ENCODE results near the gene JAGN1.
"Not testable (repeated sequence)": the region's sequence is repeated elsewhere in the genome, so short reads cannot be mapped to it uniquely, and the experiment has no call there.

The JAGN1 gene

DNA sequence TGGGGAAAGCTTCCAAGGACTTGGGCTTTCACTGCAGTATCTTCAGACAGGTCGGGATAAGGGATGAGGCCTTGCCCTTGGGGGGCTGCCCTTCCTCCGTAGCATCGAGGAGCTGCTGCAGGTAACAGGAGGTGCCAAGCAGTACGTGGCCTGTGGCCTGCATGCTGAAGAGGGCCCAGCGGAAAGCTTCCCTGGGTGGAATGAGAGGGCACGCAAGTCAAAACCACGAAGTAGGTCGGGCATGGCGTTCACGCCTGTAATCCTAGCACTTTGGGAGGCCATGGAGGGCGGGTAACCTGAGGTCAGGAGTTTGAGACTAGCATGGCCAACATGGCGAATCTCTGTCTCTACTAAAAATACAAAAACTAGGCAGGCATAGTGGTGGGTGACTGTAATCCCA, 23.3 kb upstream of the JAGN1 start:
- no peak for DNase-seq (ENCODE audit: low read depth)

DNA sequence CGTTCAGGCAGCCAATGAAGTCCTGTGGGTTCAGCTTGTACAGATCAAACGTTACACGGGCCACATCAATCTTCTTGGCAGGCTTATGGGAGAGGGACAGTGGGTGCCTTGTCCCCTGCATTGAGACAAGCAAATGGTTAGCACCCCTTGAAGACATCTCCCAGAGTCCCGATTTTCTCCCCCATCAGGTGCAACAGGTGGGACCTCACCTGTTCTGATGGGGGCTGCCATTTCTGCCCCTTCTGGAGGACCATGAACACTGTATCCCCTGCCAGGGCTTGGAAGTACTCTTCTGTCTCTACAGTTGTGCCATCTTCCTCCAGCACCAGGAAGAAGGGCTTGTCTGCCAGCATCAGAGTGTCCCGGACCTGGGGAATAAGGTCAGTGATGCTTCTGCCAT, 20.5 kb upstream of the JAGN1 start:
- no peak for DNase-seq (ENCODE audit: low read depth)

GRCh38 chr3:9870978-9871377, 19.4 kb upstream of the JAGN1 start:
- DNase-seq (ENCODE audit: low read depth): no peak

DNA sequence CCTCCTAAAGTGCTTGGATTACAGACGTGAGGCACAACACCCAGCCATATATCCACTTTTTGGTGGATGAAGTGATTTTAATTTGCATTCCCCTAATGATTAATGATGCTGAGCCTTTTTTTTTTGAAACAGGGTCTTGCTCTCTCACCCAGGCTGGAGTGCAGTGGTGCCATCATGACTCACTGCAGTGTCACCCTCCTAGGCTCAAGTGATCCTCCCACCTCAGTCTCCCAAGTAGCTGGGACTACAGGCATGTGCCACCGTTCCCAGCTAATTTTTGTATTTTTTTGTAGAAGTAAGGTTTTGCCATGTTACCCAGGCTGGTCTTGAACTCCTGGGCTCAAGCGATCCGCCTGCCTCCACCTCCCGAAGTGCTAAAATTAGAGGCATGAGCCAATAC, 18.3 kb upstream of the JAGN1 start:
- DNase-seq (ENCODE audit: low read depth): not testable (repeated sequence)

GRCh38 chr3:9875448-9875847, 15.0 kb upstream of the JAGN1 start:
- no peak for DNase-seq (ENCODE audit: low read depth)

DNA sequence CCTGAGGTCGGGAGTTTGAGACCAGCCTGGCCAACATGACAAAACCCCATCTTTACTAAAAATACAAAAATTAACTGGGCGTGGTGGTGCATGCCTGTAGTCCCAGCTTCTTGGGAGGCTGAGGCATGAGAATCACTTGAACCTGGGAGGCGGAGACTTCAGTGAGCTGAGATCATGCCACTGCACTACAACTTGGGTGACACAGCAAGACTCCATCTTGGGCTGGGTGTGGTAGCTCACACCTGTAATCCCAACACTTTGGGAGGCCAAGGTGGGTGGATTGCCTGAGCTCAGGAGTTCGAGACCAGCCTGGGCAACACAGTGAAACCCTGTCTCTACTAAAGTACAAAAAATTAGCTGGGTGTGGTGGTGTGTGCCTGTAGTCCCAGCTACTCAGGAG, 14.2 kb upstream of the JAGN1 start:
- DNase-seq (ENCODE audit: low read depth): not testable (repeated sequence)

- no peak for DNase-seq (ENCODE audit: low read depth)
Measured at GRCh38 chr3:9876991-9877390, 13.4 kb upstream of the JAGN1 start.

GRCh38 chr3:9878700-9879099, 11.7 kb upstream of the JAGN1 start:
- DNase-seq (ENCODE audit: low read depth): no peak

DNA sequence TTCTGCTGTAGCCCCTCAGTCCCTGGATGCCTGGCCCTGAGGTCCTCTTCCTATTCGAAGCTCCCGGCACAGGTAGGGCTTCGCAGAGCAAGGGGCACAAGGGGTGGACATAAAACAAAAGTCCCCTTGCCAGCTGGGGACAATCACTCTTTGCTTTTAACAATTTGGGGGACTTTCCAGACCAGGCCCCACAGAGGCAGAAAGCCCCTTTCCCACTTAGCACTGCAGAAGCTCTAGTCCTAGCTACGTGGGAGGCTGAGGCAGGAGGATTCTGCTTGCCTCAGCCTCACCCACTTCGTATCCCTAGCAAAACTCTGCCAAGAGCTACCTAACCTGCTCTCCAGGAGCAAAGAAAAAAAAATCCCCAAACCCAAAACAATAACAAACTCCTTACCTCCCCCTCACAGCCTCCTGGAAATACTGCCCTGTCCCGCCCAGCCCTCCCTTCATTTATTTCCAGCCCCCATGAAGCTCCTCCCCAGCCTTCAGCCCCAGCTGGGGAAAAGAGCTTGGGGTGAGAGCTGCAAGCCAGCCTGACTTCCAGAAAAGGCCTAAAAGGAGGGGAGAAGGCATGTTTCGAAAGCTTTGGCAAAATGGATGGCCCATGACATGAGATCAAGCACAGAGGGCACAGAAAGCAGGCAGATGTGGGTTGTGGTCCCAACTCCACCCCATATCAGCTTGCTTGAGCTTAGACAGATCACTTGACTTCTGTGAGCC, 10.4 kb upstream of the JAGN1 start, which contains the start of gene CIDEC:
TSS of gene CIDEC (minus strand) at position 424 of the 720 bp plus-strand sequence. CDS start 1,767 bp downstream, outside the sequence.
- DNase-seq (ENCODE audit: low read depth): no peak

- DNase-seq (ENCODE audit: low read depth): no peak
Measured at GRCh38 chr3:9881441-9881840, 9.0 kb upstream of the JAGN1 start.

- DNase-seq (ENCODE audit: low read depth): peak; percentile 33
Measured at GRCh38 chr3:9883706-9884554, 6.5 kb upstream of the JAGN1 start.

GRCh38 chr3:9884555-9885165, 5.8 kb upstream of the JAGN1 start:
- DNase-seq (ENCODE audit: low read depth): peak; percentile 68

GRCh38 chr3:9886328-9886727, 4.1 kb upstream of the JAGN1 start:
- no peak for DNase-seq (ENCODE audit: low read depth)

DNA sequence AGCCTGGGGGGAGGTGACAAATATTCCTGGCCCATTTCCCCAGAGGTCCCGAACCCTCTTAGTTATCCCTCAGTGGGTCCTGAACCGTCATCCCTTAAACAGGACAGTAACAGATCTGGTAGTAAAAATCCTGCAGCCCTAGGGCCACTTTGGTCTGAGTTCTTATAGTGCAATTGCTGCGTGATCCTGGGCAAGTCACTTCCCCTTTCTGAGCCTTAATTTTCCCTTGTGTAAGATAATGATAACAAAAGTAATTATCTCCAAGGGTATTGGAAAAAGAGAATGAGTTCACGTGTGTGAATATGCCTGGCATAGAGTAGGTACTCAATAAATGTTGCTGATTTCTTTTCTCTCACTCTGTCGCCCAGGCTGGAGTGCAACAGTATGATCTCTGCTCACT, 2.9 kb upstream of the JAGN1 start:
- no peak for DNase-seq (ENCODE audit: low read depth)

- no peak for DNase-seq (ENCODE audit: low read depth)
Measured at GRCh38 chr3:9888540-9888939, 1.9 kb upstream of the JAGN1 start.

DNA sequence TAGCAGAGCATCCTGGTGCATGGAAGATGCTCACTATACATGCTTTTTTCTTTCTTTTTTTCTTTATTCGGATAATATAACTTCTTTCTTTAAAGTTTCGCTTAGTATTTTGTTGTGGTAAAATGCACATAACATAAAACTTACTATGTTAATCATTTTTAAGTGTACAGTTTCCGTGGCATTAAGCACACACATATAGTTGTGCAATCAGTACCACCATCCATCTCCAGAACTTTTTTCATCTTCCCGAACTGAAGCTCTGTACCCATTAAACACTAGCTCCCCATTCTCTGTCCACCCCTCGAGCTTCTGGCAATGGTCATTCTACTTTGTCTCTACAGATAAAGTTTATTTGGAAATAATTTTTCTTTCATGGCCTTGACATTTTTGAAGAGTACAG, 1.0 kb upstream of the JAGN1 start:
- DNase-seq (ENCODE audit: low read depth): no peak

DNA sequence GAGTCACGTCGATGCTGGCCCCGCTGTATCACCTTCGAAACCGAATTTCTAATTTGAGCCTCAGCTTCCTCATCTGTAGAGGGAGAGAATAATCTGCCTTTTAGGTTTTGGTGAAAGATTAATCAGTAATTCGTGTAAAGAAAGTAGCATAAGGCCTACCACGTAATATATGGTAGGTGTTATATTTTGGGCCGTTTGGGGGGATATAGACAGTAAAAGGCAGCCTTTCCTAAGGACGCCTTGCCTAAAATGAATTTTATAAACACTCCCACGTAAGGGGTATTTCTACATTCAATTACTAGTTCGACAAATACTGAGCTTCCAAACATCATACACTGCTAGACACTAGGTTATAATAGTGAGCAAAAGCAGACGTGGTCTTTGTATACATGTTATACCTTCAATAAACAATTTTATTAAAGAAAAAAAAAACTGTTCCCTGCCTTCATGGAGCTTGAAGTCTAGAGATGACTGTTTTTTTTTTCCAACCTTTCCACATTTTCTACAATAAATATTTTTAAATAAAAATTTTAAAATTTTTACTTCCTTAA, 737 bp downstream of the JAGN1 start:
- DNase-seq (ENCODE audit: low read depth): no peak

- DNase-seq (ENCODE audit: low read depth): no peak
Measured at GRCh38 chr3:9893739-9894138, 3.3 kb downstream of the JAGN1 start.

- not testable (repeated sequence) for DNase-seq (ENCODE audit: low read depth)
Measured at GRCh38 chr3:9895715-9896114, 5.3 kb downstream of the JAGN1 start.

DNA sequence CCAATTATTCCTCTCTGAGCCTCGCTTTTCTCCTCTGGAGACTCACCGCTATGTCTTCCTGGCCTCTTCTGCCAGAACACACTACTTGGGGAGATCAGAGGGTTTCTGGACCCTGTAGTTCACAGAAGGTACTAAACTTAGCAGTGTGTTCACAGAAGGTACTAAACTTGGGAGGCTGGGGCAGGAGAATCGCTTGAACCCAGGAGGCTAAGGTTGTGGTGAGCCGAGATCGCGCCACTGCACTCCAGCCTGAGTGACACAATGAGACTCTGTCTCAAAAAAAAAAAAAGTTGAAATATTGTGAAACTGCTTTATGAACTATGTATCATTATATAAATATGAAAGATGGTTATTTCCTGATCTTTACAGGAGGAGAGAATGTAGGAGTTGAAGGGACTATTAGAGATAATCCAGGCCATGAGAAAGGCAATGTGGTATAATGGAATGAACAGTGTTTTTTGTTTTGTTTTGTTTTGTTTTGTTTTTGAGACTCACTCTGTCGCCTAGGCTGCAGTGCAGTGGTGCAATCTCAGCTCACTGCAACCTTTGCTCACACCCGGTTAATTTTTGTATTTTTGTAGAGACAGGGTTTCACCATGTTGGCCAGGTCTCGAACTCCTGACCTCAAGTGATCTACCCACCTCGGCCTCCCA, 6.5 kb downstream of the JAGN1 start:
- not testable (repeated sequence) for DNase-seq (ENCODE audit: low read depth)

DNA sequence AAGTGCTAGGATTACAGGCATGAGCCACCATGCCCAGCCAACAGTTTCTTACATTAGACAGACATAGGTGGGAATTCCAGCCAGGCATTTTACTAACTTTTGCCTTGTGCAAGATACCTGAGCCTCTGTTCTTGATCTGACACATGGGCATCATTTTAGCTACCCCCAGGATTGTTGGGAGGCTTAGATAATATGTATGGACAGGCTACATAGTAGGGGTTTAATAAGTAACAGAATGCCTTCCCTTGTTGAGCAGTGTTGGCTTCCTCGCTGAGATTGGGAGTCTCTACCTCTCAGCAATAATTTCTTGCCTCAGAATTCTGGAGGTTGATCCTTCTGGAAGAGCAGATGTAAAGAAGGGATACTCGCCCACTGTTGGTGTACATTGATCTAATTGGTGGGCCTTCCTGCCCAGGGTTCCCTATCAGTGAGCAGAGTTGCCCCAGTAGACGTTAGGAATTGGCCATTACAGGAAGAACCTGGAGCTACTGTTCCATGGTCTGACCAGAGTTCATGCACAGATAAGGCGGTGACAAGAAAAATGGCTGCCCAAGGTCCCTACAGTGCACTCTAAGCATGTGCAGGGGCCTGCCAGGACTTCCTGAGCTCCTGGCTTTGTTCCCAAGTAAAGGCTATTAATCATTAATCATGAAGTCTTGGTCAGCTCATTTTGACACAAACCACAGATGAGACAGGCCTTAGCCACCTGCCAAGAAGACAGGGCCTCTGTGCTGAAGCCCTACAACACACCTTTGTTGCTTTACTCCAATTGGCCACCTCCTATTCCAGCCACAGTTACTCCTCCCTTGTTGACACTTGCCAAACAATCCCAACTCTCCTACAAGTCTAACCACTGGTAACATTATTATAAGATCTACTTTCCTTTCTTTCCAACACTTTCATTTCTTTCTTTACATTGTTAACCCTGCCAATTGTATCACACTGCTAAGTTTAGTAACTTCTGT, 7.3 kb downstream of the JAGN1 start:
- DNase-seq (ENCODE audit: low read depth): no peak

Data from GM04504 (cell line).